Suprapubic skin (tissue), 4 donors: ENCODE results near the gene ST6GALNAC1. TPM values are rescaled to one million over a fixed set of nuclear protein-coding genes. Genes with fewer than 3 reads are reported as not detected.

Experiments
- DNase-seq, 2 donors: peaks; one replicate each; pipeline ENCODE4 v3.0.0-alpha.2; 2019; ENCODE audit warnings: low spot score in 2 of 2
- H3K27ac ChIP-seq: fragments of 200-600 bp; sonication (generic); one replicate; pipeline ENCODE4 v1.5.1; 2019
- H3K27me3 ChIP-seq: fragments of 200-600 bp; sonication (generic); one replicate; pipeline ENCODE4 v1.5.1; 2019
- H3K36me3 ChIP-seq: fragments of 200-600 bp; sonication (generic); one replicate; pipeline ENCODE4 v1.5.1; 2019
- H3K4me1 ChIP-seq: fragments of 200-600 bp; sonication (generic); one replicate; pipeline ENCODE4 v1.5.1; 2019
- H3K4me3 ChIP-seq: fragments of 200-600 bp; sonication (generic); one replicate; pipeline ENCODE4 v1.5.1; 2019; ENCODE audit warnings: mild to moderate bottlenecking
- H3K9me3 ChIP-seq: fragments of 200-600 bp; sonication (generic); one replicate; pipeline ENCODE4 v1.5.1; 2019
- CTCF ChIP-seq, 2 donors: fragments of 200-600 bp in 1 of 2; fragments of 450-650 bp in 1 of 2; sonication (generic) in 1 of 2; IDR thresholded peaks; one replicate each; pipeline ENCODE4 v1.5.1; 2016 to 2019; ENCODE audit warnings: antibody characterized with exemption in 2 of 2, mild to moderate bottlenecking in 1 of 2, moderate library complexity in 1 of 2
- EP300 ChIP-seq: sonication (generic); formaldehyde crosslinking; IDR thresholded peaks from one replicate; pipeline ENCODE4 v1.6.1; 2017; ENCODE audit warnings: antibody characterized with exemption
- POLR2A ChIP-seq, 2 donors: fragments of 450-650 bp; IDR thresholded peaks; one replicate each; pipeline ENCODE4 v1.6.1; 2017; ENCODE audit warnings: antibody characterized with exemption in 2 of 2, mild to moderate bottlenecking in 2 of 2, moderate library complexity in 2 of 2
- POLR2AphosphoS5 ChIP-seq, 3 donors: sonication (generic); formaldehyde crosslinking; IDR thresholded peaks; one replicate each; pipeline ENCODE4 v1.6.1; 2017; ENCODE audit warnings: antibody characterized with exemption in 3 of 3
- WGBS: methylation state at CpG from one replicate; pipeline ENCODE4 v1.1.5; 2018; 5-methylcytosine and 5-hydroxymethylcytosine counted together
- total RNA-seq, 4 donors: library from RNA; depleted of rRNA; stranded (reverse); fragments of >200 nt; gene quantifications; one replicate each; pipeline ENCODE4 v1.1.0, GENCODE V29; 2016

ST6GALNAC1 gene
- total RNA-seq, 4 donors from 2014 or later: 0.38 to 3.7 (median 1.3) TPM

- Histone ChIP-seq H3K36me3 (peaks cover 16% of the 10 kb centered on the region), H3K4me3 (no peak overlapping the region), H3K27ac (no peak overlapping the region), H3K27me3 (no peaks in the 10 kb centered on the region), H3K4me1 (peaks cover 63% of the 10 kb centered on the region), H3K9me3 (no peaks in the 10 kb centered on the region)
- TF ChIP-seq POLR2AphosphoS5 (IDR thresholded peaks at IDR 0.05) (no peak), CTCF (IDR thresholded peaks at IDR 0.05) (no peak), EP300 (no peak), POLR2A (IDR thresholded peaks at IDR 0.05) (no peak)
- DNase-seq: no peak
- WGBS: 74% methylated on average over 12 of the region's 12 CpGs
Observed at GRCh38 chr17:76685366-76685765, 41.8 kb upstream of the ST6GALNAC1 start.

DNA sequence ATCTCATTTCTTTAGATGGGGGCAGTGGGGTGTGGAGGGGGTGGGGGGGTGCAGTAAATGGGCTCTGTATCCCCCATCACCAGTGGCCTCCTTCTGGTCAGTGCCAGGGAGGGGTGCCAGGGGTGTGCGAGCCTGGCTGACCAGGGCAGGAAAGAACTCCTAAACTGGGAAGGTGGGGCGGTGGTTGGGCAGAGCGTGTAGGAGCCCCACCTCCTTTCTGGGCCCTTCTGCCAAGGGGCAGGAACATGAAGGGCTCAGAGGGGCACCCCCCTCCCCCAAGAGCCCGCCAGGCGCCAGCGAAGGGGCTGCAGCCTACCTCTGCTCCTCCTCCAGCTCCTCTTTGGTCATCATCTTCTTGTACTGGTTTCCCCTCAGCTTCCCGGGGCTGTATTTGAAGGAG lies 41.2 kb upstream of the ST6GALNAC1 start:
- Histone ChIP-seq H3K4me1 (peaks cover 63% of the 10 kb centered on the region), H3K4me3 (no peak overlapping the region), H3K9me3 (no peaks in the 10 kb centered on the region), H3K27ac (no peak overlapping the region), H3K36me3 (peaks cover 18% of the 10 kb centered on the region), H3K27me3 (no peaks in the 10 kb centered on the region)
- TF ChIP-seq EP300 (no peak), POLR2AphosphoS5 (IDR thresholded peaks at IDR 0.05) (no peak), POLR2A (IDR thresholded peaks at IDR 0.05) (no peak), CTCF (IDR thresholded peaks at IDR 0.05) (no peak)
- DNase-seq: no peak
- 84% methylated on average over 6 of the region's 7 CpGs for WGBS

GRCh38 chr17:76683921-76684745 lies 40.6 kb upstream of the ST6GALNAC1 start:
- Histone ChIP-seq H3K9me3 (no peaks in the 10 kb centered on the region), H3K27me3 (no peaks in the 10 kb centered on the region), H3K4me3 (no peak overlapping the region), H3K27ac (no peak overlapping the region), H3K4me1 (peaks cover 57% of the 10 kb centered on the region), H3K36me3 (peaks cover 18% of the 10 kb centered on the region)
- no peak for DNase-seq
- 84% methylated on average over 21 of the region's 25 CpGs for WGBS
- TF ChIP-seq POLR2A (IDR thresholded peaks at IDR 0.05) (no peak), POLR2AphosphoS5 (IDR thresholded peaks at IDR 0.05) (no peak), EP300 (no peak), CTCF (IDR thresholded peaks at IDR 0.05) (no peak)

- peaks cover 25% of the 10 kb centered on the region for H3K36me3 ChIP-seq
- H3K4me1 ChIP-seq: peaks cover 48% of the 10 kb centered on the region
- no peak overlapping the region for H3K4me3 ChIP-seq
- H3K27me3 ChIP-seq: no peaks in the 10 kb centered on the region
- DNase-seq: no peak
- WGBS: 76% methylated on average over 13 of the region's 18 CpGs
- H3K27ac ChIP-seq: no peak overlapping the region
- no peaks in the 10 kb centered on the region for H3K9me3 ChIP-seq
- TF ChIP-seq EP300: no peak
- TF ChIP-seq POLR2A (IDR thresholded peaks at IDR 0.05): no peak
- TF ChIP-seq POLR2AphosphoS5 (IDR thresholded peaks at IDR 0.05): no peak
- TF ChIP-seq CTCF (IDR thresholded peaks at IDR 0.05): no peak
Observed at GRCh38 chr17:76683011-76683755, 39.6 kb upstream of the ST6GALNAC1 start.

DNA sequence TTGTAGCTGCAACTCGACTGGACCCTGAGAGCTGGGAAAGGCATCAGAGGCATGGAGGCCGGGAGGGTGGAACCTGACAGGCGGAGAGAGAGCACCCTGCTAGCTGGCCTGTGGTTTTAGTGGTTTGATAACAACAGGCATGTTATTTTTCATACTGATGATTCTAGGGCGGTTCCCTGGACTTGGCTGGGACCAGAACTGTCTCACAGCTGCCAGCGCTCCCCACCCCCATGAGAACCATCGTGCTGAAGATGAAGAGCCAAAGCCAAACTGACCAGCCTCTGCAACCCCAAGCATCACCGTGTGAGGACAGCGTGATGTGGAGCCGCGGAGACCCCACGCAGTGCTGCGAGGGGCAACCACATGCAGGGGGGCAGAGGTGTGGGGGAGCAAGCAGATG lies 38.7 kb upstream of the ST6GALNAC1 start:
- H3K4me3 ChIP-seq: no peak overlapping the region
- TF ChIP-seq POLR2AphosphoS5 (IDR thresholded peaks at IDR 0.05) (no peak), POLR2A (IDR thresholded peaks at IDR 0.05) (no peak), CTCF (IDR thresholded peaks at IDR 0.05) (no peak), EP300 (no peak)
- H3K36me3 ChIP-seq: peaks cover 30% of the 10 kb centered on the region
- no peaks in the 10 kb centered on the region for H3K27me3 ChIP-seq
- peaks cover 40% of the 10 kb centered on the region for H3K4me1 ChIP-seq
- no peak overlapping the region for H3K27ac ChIP-seq
- DNase-seq: no peak
- WGBS: 67% methylated on average over 5 of the region's 12 CpGs
- H3K9me3 ChIP-seq: no peaks in the 10 kb centered on the region
